ENCODE data around the gene CERT1.
"Not testable (repeated sequence)": the region's sequence is repeated elsewhere in the genome, so short reads cannot be mapped to it uniquely, and the experiment has no call there.

The CERT1 gene

DNA sequence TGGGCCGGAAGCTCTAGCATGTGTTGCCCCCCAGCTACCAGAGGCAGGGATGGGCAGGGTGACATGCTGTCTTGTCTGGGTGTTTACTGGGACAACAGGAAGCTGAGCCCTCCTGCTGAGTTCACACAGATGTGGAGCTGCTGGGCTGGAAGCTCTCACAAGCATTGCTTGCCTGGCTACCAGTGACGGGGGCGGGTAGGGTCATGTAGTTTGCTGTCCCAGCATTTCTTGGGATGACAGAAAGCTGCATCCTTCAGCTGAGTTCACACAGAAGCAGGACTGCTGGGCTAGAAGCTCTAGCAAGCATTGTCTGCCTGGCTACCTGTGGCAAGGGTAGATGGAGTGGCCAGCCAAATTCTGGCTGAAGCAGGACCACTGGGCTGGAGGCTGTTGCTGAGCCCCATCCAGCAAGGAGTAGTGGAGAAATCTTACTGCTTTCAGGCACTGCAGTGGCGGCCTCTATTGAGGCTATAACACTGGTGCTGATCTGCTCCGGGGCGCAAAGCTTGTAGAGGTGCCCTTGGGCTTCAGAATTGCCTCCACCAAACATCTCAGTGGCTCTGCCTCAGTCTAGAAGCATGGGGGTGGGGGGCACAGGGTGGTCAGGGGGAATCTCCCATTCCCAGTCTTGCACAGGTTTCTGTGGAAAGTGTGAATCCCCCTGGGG lies 25.4 kb upstream of the CERT1 start:
- no peaks in the 10 kb centered on the region for H3K27me3 Mint-ChIP-seq (ENCODE audit: low read depth)
- peaks cover 47% of the 10 kb centered on the region for H3K36me3 Mint-ChIP-seq (ENCODE audit: low read depth)
- H3K4me1 Mint-ChIP-seq: no peaks in the 10 kb centered on the region
- H3K27ac Mint-ChIP-seq: no peak overlapping the region
- H3K4me3 Mint-ChIP-seq: no peak overlapping the region
- H3K9me3 Mint-ChIP-seq: peaks cover 34% of the 10 kb centered on the region
- TF ChIP-seq, protein P1, sequence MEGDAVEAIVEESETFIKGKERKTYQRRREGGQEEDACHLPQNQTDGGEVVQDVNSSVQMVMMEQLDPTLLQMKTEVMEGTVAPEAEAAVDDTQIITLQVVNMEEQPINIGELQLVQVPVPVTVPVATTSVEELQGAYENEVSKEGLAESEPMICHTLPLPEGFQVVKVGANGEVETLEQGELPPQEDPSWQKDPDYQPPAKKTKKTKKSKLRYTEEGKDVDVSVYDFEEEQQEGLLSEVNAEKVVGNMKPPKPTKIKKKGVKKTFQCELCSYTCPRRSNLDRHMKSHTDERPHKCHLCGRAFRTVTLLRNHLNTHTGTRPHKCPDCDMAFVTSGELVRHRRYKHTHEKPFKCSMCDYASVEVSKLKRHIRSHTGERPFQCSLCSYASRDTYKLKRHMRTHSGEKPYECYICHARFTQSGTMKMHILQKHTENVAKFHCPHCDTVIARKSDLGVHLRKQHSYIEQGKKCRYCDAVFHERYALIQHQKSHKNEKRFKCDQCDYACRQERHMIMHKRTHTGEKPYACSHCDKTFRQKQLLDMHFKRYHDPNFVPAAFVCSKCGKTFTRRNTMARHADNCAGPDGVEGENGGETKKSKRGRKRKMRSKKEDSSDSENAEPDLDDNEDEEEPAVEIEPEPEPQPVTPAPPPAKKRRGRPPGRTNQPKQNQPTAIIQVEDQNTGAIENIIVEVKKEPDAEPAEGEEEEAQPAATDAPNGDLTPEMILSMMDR (IDR thresholded peaks at IDR 0.05; ENCODE audit: unreplicated experiment in 3 of 3): no peak

GRCh38 chr5:75536147-75536546 lies 24.7 kb upstream of the CERT1 start:
- TF ChIP-seq, protein P1 (IDR thresholded peaks at IDR 0.05; ENCODE audit: unreplicated experiment in 3 of 3): no peak
- Mint-ChIP-seq H3K9me3 (peaks cover 37% of the 10 kb centered on the region), H3K4me3 (no peak overlapping the region), H3K27ac (no peak overlapping the region), H3K27me3 (ENCODE audit: low read depth) (no peaks in the 10 kb centered on the region), H3K4me1 (no peaks in the 10 kb centered on the region), H3K36me3 (ENCODE audit: low read depth) (peaks cover 50% of the 10 kb centered on the region)

- TF ChIP-seq, protein P1 (IDR thresholded peaks at IDR 0.05; ENCODE audit: unreplicated experiment in 3 of 3): no peak
- Mint-ChIP-seq H3K36me3 (ENCODE audit: low read depth) (peaks cover 50% of the 10 kb centered on the region), H3K27ac (no peak overlapping the region), H3K4me3 (no peak overlapping the region), H3K4me1 (no peaks in the 10 kb centered on the region), H3K27me3 (ENCODE audit: low read depth) (no peaks in the 10 kb centered on the region), H3K9me3 (peaks cover 37% of the 10 kb centered on the region)
These were observed 23.3 kb upstream of the CERT1 start for GRCh38 chr5:75534734-75535133.

- not testable (repeated sequence) for H3K27ac Mint-ChIP-seq; H3K27me3 Mint-ChIP-seq (ENCODE audit: low read depth); H3K4me3 Mint-ChIP-seq; H3K4me1 Mint-ChIP-seq
- Mint-ChIP-seq H3K9me3 (peaks cover 37% of the 10 kb centered on the region), H3K36me3 (ENCODE audit: low read depth) (peaks cover 54% of the 10 kb centered on the region)
These were observed 22.3 kb upstream of the CERT1 start for GRCh38 chr5:75533716-75534115.

- H3K27ac Mint-ChIP-seq: no peak overlapping the region
- H3K4me1 Mint-ChIP-seq: no peaks in the 10 kb centered on the region
- peaks cover 37% of the 10 kb centered on the region for H3K9me3 Mint-ChIP-seq
- H3K27me3 Mint-ChIP-seq (ENCODE audit: low read depth): no peaks in the 10 kb centered on the region
- TF ChIP-seq, protein P1 (IDR thresholded peaks at IDR 0.05; ENCODE audit: unreplicated experiment in 3 of 3): no peak
- no peak overlapping the region for H3K4me3 Mint-ChIP-seq
- H3K36me3 Mint-ChIP-seq (ENCODE audit: low read depth): peaks cover 52% of the 10 kb centered on the region
These were observed 20.8 kb upstream of the CERT1 start for GRCh38 chr5:75532190-75532589.

- Mint-ChIP-seq H3K27me3 (ENCODE audit: low read depth) (no peaks in the 10 kb centered on the region), H3K36me3 (ENCODE audit: low read depth) (peaks cover 29% of the 10 kb centered on the region), H3K27ac (no peak overlapping the region), H3K4me3 (no peak overlapping the region), H3K9me3 (peaks cover 18% of the 10 kb centered on the region), H3K4me1 (no peaks in the 10 kb centered on the region)
- TF ChIP-seq, protein P1 (IDR thresholded peaks at IDR 0.05; ENCODE audit: unreplicated experiment in 3 of 3): no peak
These were observed 17.8 kb upstream of the CERT1 start for GRCh38 chr5:75529185-75529584.
